ENCODE measurements around the gene ZNF611. TPM values are rescaled to one million over a fixed set of nuclear protein-coding genes. Genes with fewer than 3 reads are reported as not detected.

The ZNF611 gene
- total and polyA plus RNA-seq, 10 of the 15 experiments (the other 5 are each of a cell fraction or from before 2014, with no cell fraction given): 1.4 to 16.8 (median 7.6) TPM

- H3K27ac ChIP-seq (ENCODE audit: control insufficient read depth, insufficient read depth): no peak overlapping the region
- intact Hi-C loops (cut with micrococcal nuclease; ENCODE audit: unreplicated experiment): no loop called here
These were observed 69.3 kb downstream of the ZNF611 start for GRCh38 chr19:52665529-52665928.

GRCh38 chr19:52665027-52665426 lies 69.8 kb downstream of the ZNF611 start:
- Histone ChIP-seq H3K9me3 (replicated peaks; ENCODE audit: control insufficient read depth, insufficient read depth, low read length) (no peaks in the 10 kb centered on the region; the same call in 2 of the 3 replicates), H3K9ac (ENCODE audit: control insufficient read depth, insufficient read depth, low read length) (no peak overlapping the region), H3K27ac (ENCODE audit: control insufficient read depth, insufficient read depth) (no peak overlapping the region), H3K4me3 (no peak overlapping the region), H2AFZ (ENCODE audit: control insufficient read depth, low read depth, low read length) (no peak overlapping the region), H3K4me1 (ENCODE audit: control insufficient read depth, insufficient read depth, low read length) (no peaks in the 10 kb centered on the region), H3K4me2 (ENCODE audit: control insufficient read depth, insufficient read depth) (no peak overlapping the region), H3K79me2 (ENCODE audit: control insufficient read depth, insufficient read depth, low read length) (no peaks in the 10 kb centered on the region), H3K27me3 (replicated peaks in 1 of 2; ENCODE audit: control insufficient read depth in 2 of 2, insufficient read depth in 2 of 2, low read length in 1 of 2) (no peaks in the 10 kb centered on the region), H3K36me3 (ENCODE audit: control insufficient read depth in 2 of 2, insufficient read depth in 2 of 2, low read length in 1 of 2) (peaks cover 3% of the 10 kb centered on the region in 2 experiments; a peak in 3 of 4 replicates), H4K20me1 (ENCODE audit: control insufficient read depth, insufficient read depth) (no peaks in the 10 kb centered on the region)
- ATAC-seq: no peak
- intact Hi-C loops (cut with micrococcal nuclease; ENCODE audit: unreplicated experiment) (no loop called here), in situ Hi-C loops (cut with MboI) (no loop called here)
- WGBS (ENCODE audit: insufficient coverage, insufficient replicate concordance, low lambda C conversion rate, missing lambda C conversion rate): 97% methylated on average over 4 of the region's 4 CpGs
- SMC1A ChIA-PET (ENCODE audit: uncharacterized antibody, unreplicated experiment): no interaction called here
- FAIRE-seq: no peak
- no peak for TF ChIP-seq MXI1 (IDR thresholded peaks at IDR 0.05; ENCODE audit: low read depth, low read length)
- no peak for TF ChIP-seq NKRF (conservative IDR thresholded peaks at IDR 0.05)
- no peak for TF ChIP-seq CREM (IDR thresholded peaks at IDR 0.05; ENCODE audit: low read depth)
- TF ChIP-seq ATF7 (IDR thresholded peaks at IDR 0.05; ENCODE audit: low read depth): no peak
- TF ChIP-seq LARP7 (IDR thresholded peaks at IDR 0.05): no peak
- TF ChIP-seq SIN3A (IDR thresholded peaks at IDR 0.05; ENCODE audit: low read depth, low read length): no peak
- TF ChIP-seq SREBF1 (IDR thresholded peaks at IDR 0.05; ENCODE audit: low read length): no peak
- no peak for TF ChIP-seq NFXL1 (IDR thresholded peaks at IDR 0.05; ENCODE audit: borderline replicate concordance)
- TF ChIP-seq USF1 (IDR thresholded peaks at IDR 0.05; ENCODE audit: borderline replicate concordance, extremely low read length, insufficient read depth, low read depth, low read length): no peak
- TF ChIP-seq POLR2A (IDR thresholded peaks at IDR 0.05; ENCODE audit: low read depth, low read length): no peak
- no peak for DNase-seq (ENCODE audit: low read depth, low spot score)
- POLR2A ChIA-PET: no interaction called here
- RAD21 ChIA-PET (ENCODE audit: unreplicated experiment): no interaction called here
- BruUV-seq (replicated peaks): no TSS peak
- CTCF ChIA-PET: no interaction called here

More at GRCh38 chr19:52665529-52665928, 69.3 kb downstream of the ZNF611 start:
- no peak for FAIRE-seq
- H3K27me3 ChIP-seq (replicated peaks in 1 of 2; ENCODE audit: control insufficient read depth in 2 of 2, insufficient read depth in 2 of 2, low read length in 1 of 2): no peaks in the 10 kb centered on the region
- H2AFZ ChIP-seq (ENCODE audit: control insufficient read depth, low read depth, low read length): no peak overlapping the region
- POLR2A ChIA-PET: interaction anchor here (0.9 to 1.0 kb wide), 2 partner anchors 9 to 19 kb away, joined by 3 to 4 read pairs; no protein-coding TSS in a partner anchor
- no peak for ATAC-seq
- H3K79me2 ChIP-seq (ENCODE audit: control insufficient read depth, insufficient read depth, low read length): no peaks in the 10 kb centered on the region
- no peak overlapping the region for H3K4me3 ChIP-seq
- in situ Hi-C loops (cut with MboI): no loop called here
- RAD21 ChIA-PET (ENCODE audit: unreplicated experiment): no interaction called here
- no peak overlapping the region for H3K9ac ChIP-seq (ENCODE audit: control insufficient read depth, insufficient read depth, low read length)
- WGBS (ENCODE audit: insufficient coverage, insufficient replicate concordance, low lambda C conversion rate, missing lambda C conversion rate): over 99% methylated on average over 6 of the region's 6 CpGs
- no peaks in the 10 kb centered on the region; the same call in 2 of the 3 replicates for H3K9me3 ChIP-seq (replicated peaks; ENCODE audit: control insufficient read depth, insufficient read depth, low read length)
- no peaks in the 10 kb centered on the region for H3K4me1 ChIP-seq (ENCODE audit: control insufficient read depth, insufficient read depth, low read length)
- SMC1A ChIA-PET (ENCODE audit: uncharacterized antibody, unreplicated experiment): interaction anchor here (1.2 kb wide), 1 partner anchor 9 kb away, joined by 4 read pairs; no protein-coding TSS in a partner anchor
- CTCF ChIA-PET: no interaction called here
- H4K20me1 ChIP-seq (ENCODE audit: control insufficient read depth, insufficient read depth): no peaks in the 10 kb centered on the region
- H3K36me3 ChIP-seq (ENCODE audit: control insufficient read depth in 2 of 2, insufficient read depth in 2 of 2, low read length in 1 of 2): peaks cover 0 to 2% of the 10 kb centered on the region in 2 experiments; a peak in 2 of 4 replicates
- DNase-seq (ENCODE audit: low read depth, low spot score): no peak
- no peak for TF ChIP-seq EP300 (IDR thresholded peaks at IDR 0.05; ENCODE audit: borderline replicate concordance in 1 of 2, control insufficient read depth in 1 of 2, low read depth in 2 of 2, low read length in 2 of 2)
- TF ChIP-seq NRF1 (conservative IDR thresholded peaks at IDR 0.05; ENCODE audit: low read depth, low read length): no peak
- TF ChIP-seq RUNX3 (IDR thresholded peaks at IDR 0.05; ENCODE audit: low read length): no peak
- no peak for TF ChIP-seq SREBF1 (IDR thresholded peaks at IDR 0.05; ENCODE audit: low read length)
- no peak for TF ChIP-seq NBN (IDR thresholded peaks at IDR 0.05)
- TF ChIP-seq TAF1 (IDR thresholded peaks at IDR 0.05; ENCODE audit: borderline replicate concordance, low read depth, low read length): no peak
- no peak for TF ChIP-seq ATF3 (IDR thresholded peaks at IDR 0.05; ENCODE audit: borderline replicate concordance, extremely low read depth, low read depth, low read length)
- TF ChIP-seq NR2F1 (conservative IDR thresholded peaks at IDR 0.05): no peak
- no peak for TF ChIP-seq EED (IDR thresholded peaks at IDR 0.05; ENCODE audit: low read depth)
- no peak for TF ChIP-seq NFXL1 (IDR thresholded peaks at IDR 0.05; ENCODE audit: borderline replicate concordance)
- TF ChIP-seq SP1 (IDR thresholded peaks at IDR 0.05; ENCODE audit: low read depth, low read length): no peak
- no peak for TF ChIP-seq KAT2A (conservative IDR thresholded peaks at IDR 0.05; ENCODE audit: control insufficient read depth, low read depth, low read length)
- no peak for TF ChIP-seq RB1 (IDR thresholded peaks at IDR 0.05; ENCODE audit: borderline replicate concordance)
- TF ChIP-seq RBBP5 (conservative IDR thresholded peaks at IDR 0.05): no peak
- TF ChIP-seq LARP7 (IDR thresholded peaks at IDR 0.05): no peak
- no TSS peak for BruUV-seq (replicated peaks)
- no peak overlapping the region for H3K4me2 ChIP-seq (ENCODE audit: control insufficient read depth, insufficient read depth)
